Stimulated activated CD8-positive, alpha-beta memory T cell treated with anti-CD3 and anti-CD28 coated beads, Interleukin-2, amount 100 ng/mL, for 48 hours (primary cell): ENCODE data around the gene VPS4A.
A peak's percentile ranks its signal among the peaks of the same experiment; 100 is the strongest.
"Not testable (repeated sequence)": the region's sequence is repeated elsewhere in the genome, so short reads cannot be mapped to it uniquely, and the experiment has no call there.

Experiments used
- DNase-seq, 2 donors: peaks; one replicate each; pipeline ENCODE4 v3.0.0-alpha.2; 2020; ENCODE audit warnings: low read depth in 2 of 2

The VPS4A gene

GRCh38 chr16:69327585-69328310, 16.6 kb downstream of the VPS4A start:
- no peak for DNase-seq

- no peak for DNase-seq
Measured at GRCh38 chr16:69328854-69329316, 17.7 kb downstream of the VPS4A start.

GRCh38 chr16:69329369-69330285, 18.5 kb downstream of the VPS4A start:
- DNase-seq, result peak in 1 of 2 donors; percentile 30

GRCh38 chr16:69330286-69331109, 19.3 kb downstream of the VPS4A start, which contains the start of gene PDF:
Gene PDF (minus strand): TSS chr16:69330588. CDS start chr16:69330570, 18 bp downstream.
- peak; percentile 82 to 83 for DNase-seq

GRCh38 chr16:69334696-69335095, 23.5 kb downstream of the VPS4A start:
- DNase-seq, result no peak

GRCh38 chr16:69338557-69339288, 27.6 kb downstream of the VPS4A start:
- peak; percentile 30 to 45 for DNase-seq

- peak; percentile 83 to 88 for DNase-seq
Measured at GRCh38 chr16:69339289-69340094, 28.3 kb downstream of the VPS4A start, which contains the start of the genes COG8 and NIP7. Gene COG8 (minus strand): TSS chr16:69339564. CDS start chr16:69339552, 12 bp downstream. Gene NIP7 (plus strand): TSS chr16:69339772. CDS start chr16:69339830, 58 bp downstream.

GRCh38 chr16:69340095-69340644, 29.0 kb downstream of the VPS4A start:
- peak in 1 of 2 donors; percentile 22 for DNase-seq

- no peak for DNase-seq
Measured at GRCh38 chr16:69344171-69344570, 33.0 kb downstream of the VPS4A start.

- no peak for DNase-seq
Measured at GRCh38 chr16:69345923-69346322, 34.8 kb downstream of the VPS4A start.

- no peak for DNase-seq
Measured at GRCh38 chr16:69346683-69347082, 35.5 kb downstream of the VPS4A start.

- DNase-seq, result no peak
Measured at GRCh38 chr16:69348222-69348621, 37.1 kb downstream of the VPS4A start.

- no peak for DNase-seq
Measured at GRCh38 chr16:69349536-69349935, 38.4 kb downstream of the VPS4A start.

- no peak for DNase-seq
Measured at GRCh38 chr16:69350536-69351133, 39.5 kb downstream of the VPS4A start.

GRCh38 chr16:69351309-69352027, 40.3 kb downstream of the VPS4A start, which contains the start of gene TMED6:
Gene TMED6 (minus strand): TSS chr16:69351786. CDS start chr16:69351753, 33 bp downstream.
- no peak for DNase-seq

GRCh38 chr16:69360070-69360469, 48.9 kb downstream of the VPS4A start:
- not testable (repeated sequence) for DNase-seq

GRCh38 chr16:69363281-69363717, 52.1 kb downstream of the VPS4A start:
- DNase-seq, result no peak

GRCh38 chr16:69364088-69364487, 52.9 kb downstream of the VPS4A start:
- no peak for DNase-seq
